ENCODE data around the gene E2F2. TPM values are rescaled to one million over a fixed set of nuclear protein-coding genes. Genes with fewer than 3 reads are reported as not detected.
A peak's percentile ranks its signal among the peaks of the same experiment; 100 is the strongest.

The E2F2 gene
- total and polyA plus RNA-seq, 2 of the 13 experiments (the other 11 are each of a cell fraction or from before 2014, with no cell fraction given), result 0.65 to 6.6 TPM

GRCh38 chr1:23551849-23552248 is 20.8 kb upstream of the E2F2 start:
- TF ChIP-seq ZGPAT (CRISPR knock-in tag; IDR thresholded peaks at IDR 0.05) (no peak), PATZ1 (CRISPR knock-in tag; IDR thresholded peaks at IDR 0.05) (0 out of 2 replicates have a peak, but pooled peaks have one; percentile 23), EP300 (IDR thresholded peaks at IDR 0.05; ENCODE audit: low read depth in 2 of 2, low read length in 2 of 2) (no peak), EP300 (CRISPR knock-in tag; IDR thresholded peaks at IDR 0.05; ENCODE audit: borderline replicate concordance) (no peak), NR2F2 (IDR thresholded peaks at IDR 0.05; ENCODE audit: borderline replicate concordance, low read depth) (no peak), IKZF1 (IDR thresholded peaks at IDR 0.05) (no peak), ZFP41 (CRISPR knock-in tag; IDR thresholded peaks at IDR 0.05; ENCODE audit: borderline replicate concordance) (no peak)
- H3K9me3 ChIP-seq (ENCODE audit: low read length), result no peaks in the 10 kb centered on the region
- no peak overlapping the region for H2AFZ ChIP-seq (ENCODE audit: low read length)
- no peak for ATAC-seq
- WGBS (ENCODE audit: low lambda C conversion rate), result 70% methylated on average over 3 of the region's 4 CpGs
- FAIRE-seq, result no peak
- no peaks in the 10 kb centered on the region for H3K27me3 ChIP-seq (ENCODE audit: control insufficient read depth in 1 of 2, insufficient read depth in 2 of 2, low read length in 2 of 2)
- intact Hi-C loops (cut with micrococcal nuclease; ENCODE audit: unreplicated experiment) (loop anchor here (10.0 kb wide), 1 partner anchor 193 kb away; the partner anchor contains the start of gene ELOA), in situ Hi-C loops (cut with HindIII; ENCODE audit: extremely low pct_ligation_motif_present, low pct_unique_long_range_greater_than_20kb) (no loop called here)
- peaks cover under 1% of the 10 kb centered on the region for H3K79me2 ChIP-seq (ENCODE audit: insufficient read depth, low read length)
- H3K36me3 ChIP-seq (replicated peaks in 1 of 2; ENCODE audit: control insufficient read depth in 1 of 2, insufficient read depth in 2 of 2, low read length in 2 of 2), result no peaks in the 10 kb centered on the region
- no peak overlapping the region for H3K27ac ChIP-seq (ENCODE audit: extremely low read length, insufficient read depth, low read length)
- BruUV-seq (replicated peaks), result no TSS peak
- no peak overlapping the region for H3K4me3 ChIP-seq (replicated peaks in 1 of 3; ENCODE audit: insufficient read depth in 1 of 3, low read depth in 2 of 3, low read length in 3 of 3)
- ChIA-PET POLR2A (no interaction called here), CTCF (ENCODE audit: low intra/inter-chr PET ratio, low total read pairs) (no interaction called here)
- no peak overlapping the region for H3K4me2 ChIP-seq (ENCODE audit: low read depth, low read length)
- peaks cover 68% of the 10 kb centered on the region for H3K4me1 ChIP-seq (ENCODE audit: insufficient read depth, low read length)
- DNase-seq (ENCODE audit: low spot score), result no peak
- H4K20me1 ChIP-seq (ENCODE audit: insufficient read depth, low read length), result no peaks in the 10 kb centered on the region
- H3K9ac ChIP-seq (ENCODE audit: insufficient read depth, low read depth, low read length), result no peak overlapping the region

All from HepG2 (cell line).